GM12878 (cell line): Measurements from ENCODE around the gene NHERF2. TPM values are rescaled to one million over a fixed set of nuclear protein-coding genes. Genes with fewer than 3 reads are reported as not detected.

Experiments
- ATAC-seq: fragments of 200-7000 bp; cut with Tn5 transposase; 3 replicates; pipeline ENCODE4 v1.9.1; 2020; ENCODE audit warnings: mild to moderate bottlenecking, moderate library complexity
- BruUV-seq: library from RNA; stranded (reverse); fragments of 400-500 nt; replicated peaks from 2 replicates; lab custom pipeline; 2021; lab: Mats Ljungman, UMichigan
- CTCF ChIA-PET: fragments of 300-600 bp; sonication (Branson Sonifier 250); formaldehyde crosslinking; extraction: SDS; loops from one replicate; lab custom pipeline; 2021; ENCODE audit warnings: inconsistent platforms; lab: Yijun Ruan, JAX
- POLR2A ChIA-PET: fragments of 350-600 bp; formaldehyde crosslinking; extraction: SDS; loops from one replicate; lab custom pipeline; 2021; ENCODE audit warnings: inconsistent platforms; lab: Charles Lee
- RAD21 ChIA-PET: fragments of 300-600 bp; sonication (Branson Sonifier 250); formaldehyde crosslinking; loops from one replicate; lab custom pipeline; 2023; ENCODE audit warnings: antibody characterized with exemption; ENCODE audit not compliant: unreplicated experiment; lab: Charles Lee
- SMC1A ChIA-PET: fragments of 300-600 bp; sonication (Branson Sonifier 250); formaldehyde crosslinking; loops from one replicate; lab custom pipeline; 2023; ENCODE audit not compliant: unreplicated experiment, uncharacterized antibody; lab: Charles Lee
- DNase-seq: peaks from one replicate; pipeline ENCODE4 v3.0.0-alpha.2; 2011; ENCODE audit warnings: low read depth, low spot score
- FAIRE-seq: peaks from 3 replicates; lab custom pipeline; 2011; peaks lifted over from hg19 to GRCh38; lab: Jason Lieb, UNC
- H2AFZ ChIP-seq: 2 replicates; pipeline ENCODE4 v1.6.0; 2011; ENCODE audit warnings: low read depth, low read length, control low read depth; ENCODE audit not compliant: control insufficient read depth
- H3K27ac ChIP-seq: 2 replicates; pipeline ENCODE4 v1.5.1; 2011; ENCODE audit warnings: control low read depth; ENCODE audit not compliant: control insufficient read depth, insufficient read depth
- H3K27me3 ChIP-seq, 2 experiments: replicated peaks in 1 of 2; 2 replicates each; pipeline versions ENCODE4 v1.6.0 to v1.6.1; 2011; ENCODE audit warnings: low read length in 1 of 2; ENCODE audit not compliant: control insufficient read depth in 2 of 2, insufficient read depth in 2 of 2
- H3K36me3 ChIP-seq, 2 experiments: 2 replicates each; pipeline ENCODE4 v1.5.1; 2011; ENCODE audit warnings: low read length in 1 of 2; ENCODE audit not compliant: control insufficient read depth in 2 of 2, insufficient read depth in 2 of 2
- H3K4me1 ChIP-seq: 2 replicates; pipeline ENCODE4 v1.6.1; 2011; ENCODE audit warnings: mild to moderate bottlenecking, low read length, moderate library complexity, mixed read lengths; ENCODE audit not compliant: control insufficient read depth, insufficient read depth
- H3K4me2 ChIP-seq: 2 replicates; pipeline ENCODE4 v1.6.0; 2011; ENCODE audit warnings: control low read depth; ENCODE audit not compliant: control insufficient read depth, insufficient read depth
- H3K4me3 ChIP-seq: fragments of 200-600 bp; sonication (generic); 2 replicates; pipeline ENCODE4 v1.5.1; 2016
- H3K79me2 ChIP-seq: 2 replicates; pipeline ENCODE4 v1.6.0; 2011; ENCODE audit warnings: low read length; ENCODE audit not compliant: control insufficient read depth, insufficient read depth
- H3K9ac ChIP-seq: 2 replicates; pipeline ENCODE4 v1.8.0; 2011; ENCODE audit warnings: low read length, control low read depth, mixed read lengths; ENCODE audit not compliant: control insufficient read depth, insufficient read depth
- H3K9me3 ChIP-seq: replicated peaks from 3 replicates; pipeline ENCODE4 v1.5.1; 2011; ENCODE audit warnings: mild to moderate bottlenecking, low read length; ENCODE audit not compliant: control insufficient read depth, insufficient read depth
- H4K20me1 ChIP-seq: 2 replicates; pipeline ENCODE4 v1.6.0; 2011; ENCODE audit not compliant: control insufficient read depth, insufficient read depth
- ATF3 ChIP-seq: IDR thresholded peaks from 2 replicates; pipeline ENCODE4 v1.6.1; 2011; ENCODE audit warnings: low read depth, mild to moderate bottlenecking, low read length, moderate library complexity, borderline replicate concordance; ENCODE audit errors: extremely low read depth
- DPF2 ChIP-seq: fragments of 450-650 bp; IDR thresholded peaks from 2 replicates; pipeline ENCODE4 v1.6.1; 2017; ENCODE audit warnings: mild to moderate bottlenecking
- HDAC6 ChIP-seq: fragments of 200-600 bp; sonication (generic); IDR thresholded peaks from one replicate; pipeline ENCODE4 v1.8.0; 2017; ENCODE audit warnings: antibody characterized with exemption; ENCODE audit not compliant: unreplicated experiment
- POLR2A ChIP-seq: IDR thresholded peaks from 2 replicates; pipeline ENCODE4 v1.6.1; 2011; ENCODE audit warnings: low read depth, mild to moderate bottlenecking, low read length
- POLR2AphosphoS2 ChIP-seq: IDR thresholded peaks from 2 replicates; pipeline ENCODE4 v1.6.1; 2011; ENCODE audit warnings: low read depth, mild to moderate bottlenecking, low read length, improper control_type of control experiment, moderate library complexity
- SPI1 ChIP-seq: IDR thresholded peaks from 2 replicates; pipeline ENCODE4 v1.6.1; 2011; ENCODE audit warnings: low read depth, mild to moderate bottlenecking, low read length, moderate library complexity, borderline replicate concordance; ENCODE audit not compliant: insufficient read depth
- SREBF1 ChIP-seq: IDR thresholded peaks from 2 replicates; pipeline ENCODE4 v1.6.1; 2012; ENCODE audit warnings: mild to moderate bottlenecking, low read length
- WGBS: methylation state at CpG from one replicate; pipeline ENCODE4 v1.1.6; 2016; ENCODE audit warnings: low lambda C conversion rate; ENCODE audit not compliant: insufficient replicate concordance, insufficient coverage; ENCODE audit errors: missing lambda C conversion rate; 5-methylcytosine and 5-hydroxymethylcytosine counted together
- in situ Hi-C: fragments of 300-500 bp; cut with MboI; formaldehyde crosslinking; loops from 9 replicates; pipeline ENCODE4 v1.14.3; 2018; ENCODE audit warnings: mixed read lengths
- intact Hi-C: fragments of 100-400 bp; cut with micrococcal nuclease; formaldehyde crosslinking; loops from one replicate; pipeline ENCODE4 v1.14.2; 2022; ENCODE audit not compliant: unreplicated experiment
- polyA plus RNA-seq, 11 experiments: library from polyadenylated mRNA; depleted of rRNA in 4 of 11; unstranded in 6 of 11; stranded (reverse) in 5 of 11; fragments of >200 nt; fragmentation: Nextera tagmentation in 4 of 11; fragmentation: Illumina TruSeq in 1 of 11; extraction: Ambion mirVana in 4 of 11; extraction: Trizol in 1 of 11; gene quantifications; 1 replicate in 1 of 11; 2 replicates in 10 of 11; pipeline versions ENCODE4 v1.2.1 to v1.2.3, GENCODE V29; 2011 to 2016; ENCODE audit warnings: inconsistent platforms in 2 of 11, missing spikeins in 2 of 11, low read depth in 1 of 11
- total RNA-seq, 4 experiments: library from RNA; depleted of rRNA in 3 of 4; stranded (reverse); fragments of >200 nt in 3 of 4; fragmentation: Illumina TruSeq in 1 of 4; extraction: Trizol in 1 of 4; gene quantifications; 2 replicates each; pipeline versions ENCODE4 v1.2.1 to v1.2.3, GENCODE V29; 2013 to 2021

The NHERF2 gene
- total and polyA plus RNA-seq, 10 of the 15 experiments (the other 5 are each of a cell fraction or from before 2014, with no cell fraction given) = 0.05 to 0.31 (median 0.08) TPM; not detected in 4

- peak; percentile 5; the same call in 1 of the 3 replicates for ATAC-seq
Observed at GRCh38 chr16:2086812-2087747, 60.4 kb downstream of the NHERF2 start.

More at GRCh38 chr16:2086812-2087747, 60.4 kb downstream of the NHERF2 start:
- no peak overlapping the region for H3K4me3 ChIP-seq
- peaks cover 0 to 6% of the 10 kb centered on the region in 2 experiments; a peak in 3 of 4 replicates for H3K36me3 ChIP-seq
- no peak overlapping the region for H3K27ac ChIP-seq
- H3K4me1 ChIP-seq = no peaks in the 10 kb centered on the region
- in situ Hi-C loops (loop anchor here (10.0 kb wide), 1 partner anchor 58 kb away; the partner anchor contains the start of gene RAB26), intact Hi-C loops (no loop called here)
- ChIA-PET RAD21 (no interaction called here), POLR2A (no interaction called here), SMC1A (no interaction called here), CTCF (interaction anchor here (1.1 kb wide), 1 partner anchor 64 kb away, joined by 3 read pairs; no protein-coding TSS in a partner anchor)
- no TSS peak for BruUV-seq
- TF ChIP-seq SREBF1 (no peak), POLR2A (peak; percentile 53), ATF3 (no peak), HDAC6 (no peak), POLR2AphosphoS2 (no peak), DPF2 (no peak), SPI1 (no peak)
- no peak for DNase-seq
- FAIRE-seq = no peak
- no peaks in the 10 kb centered on the region for H3K79me2 ChIP-seq
- no peak overlapping the region for H3K9ac ChIP-seq
- no peaks in the 10 kb centered on the region for H3K27me3 ChIP-seq
- no peak overlapping the region for H3K4me2 ChIP-seq
- 51% methylated on average over 30 of the region's 30 CpGs for WGBS
- no peaks in the 10 kb centered on the region for H3K9me3 ChIP-seq
- H4K20me1 ChIP-seq = no peaks in the 10 kb centered on the region
- no peak overlapping the region for H2AFZ ChIP-seq
